Osteocyte (in vitro differentiated cells): ENCODE measurements around the gene F3. TPM values are rescaled to one million over a fixed set of nuclear protein-coding genes. Genes with fewer than 3 reads are reported as not detected.

Source experiments
- DNase-seq: peaks from one replicate; pipeline ENCODE4 v3.0.0; 2021; ENCODE audit warnings: mixed read lengths; ENCODE audit not compliant: unreplicated experiment; ENCODE audit errors: extremely low spot score
- H3K27ac Mint-ChIP-seq: one replicate; pipeline ENCODE4 v1.8.0; 2021; ENCODE audit warnings: mild to moderate bottlenecking, mixed read lengths; ENCODE audit not compliant: unreplicated experiment
- H3K27me3 Mint-ChIP-seq: one replicate; pipeline ENCODE4 v1.8.0; 2021; ENCODE audit warnings: mixed read lengths; ENCODE audit not compliant: unreplicated experiment
- H3K36me3 Mint-ChIP-seq: one replicate; pipeline ENCODE4 v1.8.0; 2021; ENCODE audit warnings: mixed read lengths; ENCODE audit not compliant: unreplicated experiment
- H3K4me1 Mint-ChIP-seq: one replicate; pipeline ENCODE4 v1.8.0; 2021; ENCODE audit warnings: mixed read lengths; ENCODE audit not compliant: unreplicated experiment
- H3K4me3 Mint-ChIP-seq: one replicate; pipeline ENCODE4 v1.8.0; 2021; ENCODE audit warnings: mild to moderate bottlenecking, moderate library complexity, mixed read lengths; ENCODE audit not compliant: unreplicated experiment
- H3K9me3 Mint-ChIP-seq: one replicate; pipeline ENCODE4 v1.8.0; 2021; ENCODE audit warnings: mixed read lengths; ENCODE audit not compliant: unreplicated experiment
- total RNA-seq: library from RNA; stranded (reverse); gene quantifications from 2 replicates; pipeline ENCODE4 v1.2.1, GENCODE V29; 2021
- TF ChIP-seq, protein P1 (sequence below): fragments of 200-600 bp; sonication (generic); IDR thresholded peaks from 2 replicates; pipeline ENCODE4 v1.5.0; 2021; ENCODE audit warnings: antibody characterized with exemption, mild to moderate bottlenecking, moderate library complexity

The F3 gene
- total RNA-seq, 1 donor from 2014 or later: 12.1 TPM

DNA sequence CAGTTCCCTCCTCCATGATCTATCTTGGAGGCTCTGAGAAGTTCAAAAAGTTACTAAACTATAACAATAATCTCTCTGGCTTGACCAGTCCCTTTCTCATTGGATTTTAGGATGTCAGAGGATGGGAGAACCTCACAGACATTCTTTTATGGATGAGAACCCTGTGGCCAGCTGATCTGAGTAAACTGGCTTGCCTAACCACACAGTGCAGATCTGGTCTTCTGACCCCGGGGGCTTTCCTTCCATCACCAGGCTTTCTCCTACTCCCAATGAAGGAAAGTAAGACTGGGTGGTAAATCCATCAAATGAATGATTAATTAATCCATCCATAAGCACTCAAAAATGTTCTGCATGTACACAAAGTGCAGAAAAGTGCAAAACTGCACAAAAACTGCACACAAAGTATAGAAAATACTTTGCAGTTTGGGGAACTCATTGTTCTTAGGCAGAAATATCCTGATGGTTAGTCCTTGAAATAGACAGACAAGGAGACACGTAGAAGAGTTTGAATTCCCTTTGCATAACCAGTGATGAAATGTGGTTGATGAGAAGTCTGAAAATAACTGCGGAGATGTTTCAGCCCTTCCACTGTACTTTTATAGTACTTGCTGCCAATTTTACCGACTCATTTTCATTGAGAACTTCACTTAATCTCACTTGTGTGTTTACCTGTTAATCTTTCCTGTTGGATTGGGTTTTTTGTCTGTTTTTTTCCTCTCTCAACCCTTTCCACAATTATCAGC is 2.5 kb upstream of the F3 start:
- no peaks in the 10 kb centered on the region for H3K27me3 Mint-ChIP-seq
- TF ChIP-seq, protein P1, sequence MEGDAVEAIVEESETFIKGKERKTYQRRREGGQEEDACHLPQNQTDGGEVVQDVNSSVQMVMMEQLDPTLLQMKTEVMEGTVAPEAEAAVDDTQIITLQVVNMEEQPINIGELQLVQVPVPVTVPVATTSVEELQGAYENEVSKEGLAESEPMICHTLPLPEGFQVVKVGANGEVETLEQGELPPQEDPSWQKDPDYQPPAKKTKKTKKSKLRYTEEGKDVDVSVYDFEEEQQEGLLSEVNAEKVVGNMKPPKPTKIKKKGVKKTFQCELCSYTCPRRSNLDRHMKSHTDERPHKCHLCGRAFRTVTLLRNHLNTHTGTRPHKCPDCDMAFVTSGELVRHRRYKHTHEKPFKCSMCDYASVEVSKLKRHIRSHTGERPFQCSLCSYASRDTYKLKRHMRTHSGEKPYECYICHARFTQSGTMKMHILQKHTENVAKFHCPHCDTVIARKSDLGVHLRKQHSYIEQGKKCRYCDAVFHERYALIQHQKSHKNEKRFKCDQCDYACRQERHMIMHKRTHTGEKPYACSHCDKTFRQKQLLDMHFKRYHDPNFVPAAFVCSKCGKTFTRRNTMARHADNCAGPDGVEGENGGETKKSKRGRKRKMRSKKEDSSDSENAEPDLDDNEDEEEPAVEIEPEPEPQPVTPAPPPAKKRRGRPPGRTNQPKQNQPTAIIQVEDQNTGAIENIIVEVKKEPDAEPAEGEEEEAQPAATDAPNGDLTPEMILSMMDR: no peak
- peaks cover 55% of the 10 kb centered on the region for H3K4me1 Mint-ChIP-seq
- no peak for DNase-seq
- H3K27ac Mint-ChIP-seq: peak overlapping the region; percentile 90
- H3K9me3 Mint-ChIP-seq: no peaks in the 10 kb centered on the region
- H3K4me3 Mint-ChIP-seq: peak overlapping the region; percentile 7
- H3K36me3 Mint-ChIP-seq: peaks cover 4% of the 10 kb centered on the region

DNA sequence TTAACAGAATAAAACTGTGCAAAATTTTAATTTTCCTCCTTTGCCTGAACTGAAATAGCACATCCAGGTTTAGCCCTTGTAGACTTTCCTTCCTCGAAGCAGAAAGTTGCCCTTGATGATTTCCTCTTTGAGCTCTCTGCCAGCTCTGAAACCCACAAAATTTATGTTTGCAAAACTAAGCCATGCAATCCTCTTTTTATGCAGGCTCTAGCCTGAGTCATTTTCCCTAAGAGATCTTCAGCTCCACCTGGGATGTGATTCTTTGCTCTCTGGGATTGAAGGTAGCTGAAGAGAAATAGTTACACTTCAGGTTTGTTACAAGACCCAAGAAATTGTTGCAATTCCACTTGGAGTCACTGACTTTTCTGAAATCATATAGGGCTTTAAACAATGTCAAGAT is 1.4 kb upstream of the F3 start:
- Mint-ChIP-seq H3K9me3 (no peaks in the 10 kb centered on the region), H3K4me3 (peak overlapping the region; percentile 88), H3K27ac (peak overlapping the region; percentile 91), H3K4me1 (peaks cover 56% of the 10 kb centered on the region), H3K36me3 (peaks cover 4% of the 10 kb centered on the region), H3K27me3 (no peaks in the 10 kb centered on the region)
- no peak for DNase-seq
- TF ChIP-seq, protein P1: no peak

DNA sequence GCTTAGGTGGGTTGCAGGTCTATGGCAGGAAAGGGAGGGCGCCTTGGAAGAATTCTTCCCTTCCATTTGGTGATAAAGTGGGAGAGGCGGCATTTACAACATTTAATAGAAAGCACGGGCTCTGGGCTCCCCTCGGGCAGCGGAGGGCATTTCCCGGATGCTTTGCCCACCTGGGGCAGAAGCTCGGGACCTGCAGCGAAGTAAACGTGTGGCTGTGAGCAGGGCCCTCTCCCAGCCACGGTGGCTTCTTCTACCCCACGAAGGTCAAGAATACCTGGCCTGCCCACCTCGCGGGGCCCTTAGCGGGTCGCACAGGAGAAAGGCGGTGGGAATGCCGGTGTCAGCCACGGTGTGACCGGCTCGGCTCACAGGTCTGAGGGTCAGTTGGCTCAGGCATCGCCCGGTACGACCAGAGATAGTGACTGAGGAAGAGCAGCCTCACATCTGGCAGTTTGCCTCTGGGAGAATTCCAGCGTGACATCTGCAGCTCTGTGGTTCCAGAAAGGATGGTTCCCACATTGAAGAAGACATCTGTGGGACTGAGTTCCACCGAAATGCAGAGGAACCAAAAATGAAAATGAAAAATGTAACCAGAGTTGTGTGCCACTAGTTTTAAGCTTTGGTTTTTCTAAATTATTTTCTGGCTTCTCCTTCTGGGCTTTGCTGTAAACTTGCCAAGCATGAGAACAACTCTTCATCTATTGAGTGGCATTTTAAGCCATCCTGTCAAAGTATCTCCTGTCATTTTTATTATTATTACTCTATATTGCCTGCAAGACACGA is 720 bp upstream of the F3 start:
- H3K27ac Mint-ChIP-seq: peak overlapping the region; percentile 91
- peaks cover 54% of the 10 kb centered on the region for H3K4me1 Mint-ChIP-seq
- H3K27me3 Mint-ChIP-seq: no peaks in the 10 kb centered on the region
- TF ChIP-seq, protein P1: no peak
- H3K9me3 Mint-ChIP-seq: no peaks in the 10 kb centered on the region
- no peak for DNase-seq
- H3K36me3 Mint-ChIP-seq: peaks cover 4% of the 10 kb centered on the region
- peak overlapping the region; percentile 88 for H3K4me3 Mint-ChIP-seq

- peak overlapping the region; percentile 79 for H3K4me3 Mint-ChIP-seq
- no peak for DNase-seq
- no peaks in the 10 kb centered on the region for H3K27me3 Mint-ChIP-seq
- peaks cover 54% of the 10 kb centered on the region for H3K4me1 Mint-ChIP-seq
- no peak overlapping the region for H3K27ac Mint-ChIP-seq
- TF ChIP-seq, protein P1: no peak
- H3K36me3 Mint-ChIP-seq: peaks cover 10% of the 10 kb centered on the region
- H3K9me3 Mint-ChIP-seq: no peaks in the 10 kb centered on the region
Observed at GRCh38 chr1:94540440-94541245, 916 bp downstream of the F3 start.
